Measurements from ENCODE around the gene MINDY4.

The MINDY4 gene

DNA sequence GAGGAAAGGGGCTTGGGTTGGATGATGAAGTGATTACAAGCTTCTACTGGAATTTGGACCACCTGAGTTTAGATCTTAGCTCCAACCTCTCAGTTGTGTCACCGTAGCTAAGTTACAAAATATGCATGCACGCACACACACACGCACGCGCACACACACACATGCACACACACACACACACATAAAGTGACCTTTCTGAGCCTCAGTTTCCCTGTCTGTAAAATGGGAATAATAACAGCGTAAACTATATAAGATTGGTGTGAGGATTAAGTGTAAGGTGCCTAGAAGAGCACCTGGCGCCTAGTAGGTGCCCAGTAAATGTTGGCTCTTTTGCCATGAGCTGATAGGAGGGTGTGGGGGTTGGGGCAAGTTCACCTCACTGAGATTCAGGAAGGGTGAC is 127.8 kb downstream of the MINDY4 start:
- no peak overlapping the region for H2AFZ ChIP-seq (ENCODE audit: low read depth)
- H3K9ac ChIP-seq, result no peak overlapping the region
- H3K4me1 ChIP-seq (ENCODE audit: low read depth, poor library complexity, severe bottlenecking), result no peaks in the 10 kb centered on the region
- no peaks in the 10 kb centered on the region for H3K27me3 ChIP-seq (ENCODE audit: insufficient read depth, low read depth)
- no peak overlapping the region for H3K4me3 ChIP-seq (IDR thresholded peaks at IDR 0.05; ENCODE audit: insufficient read depth, low read depth, low read length)
- TF ChIP-seq, protein P1, sequence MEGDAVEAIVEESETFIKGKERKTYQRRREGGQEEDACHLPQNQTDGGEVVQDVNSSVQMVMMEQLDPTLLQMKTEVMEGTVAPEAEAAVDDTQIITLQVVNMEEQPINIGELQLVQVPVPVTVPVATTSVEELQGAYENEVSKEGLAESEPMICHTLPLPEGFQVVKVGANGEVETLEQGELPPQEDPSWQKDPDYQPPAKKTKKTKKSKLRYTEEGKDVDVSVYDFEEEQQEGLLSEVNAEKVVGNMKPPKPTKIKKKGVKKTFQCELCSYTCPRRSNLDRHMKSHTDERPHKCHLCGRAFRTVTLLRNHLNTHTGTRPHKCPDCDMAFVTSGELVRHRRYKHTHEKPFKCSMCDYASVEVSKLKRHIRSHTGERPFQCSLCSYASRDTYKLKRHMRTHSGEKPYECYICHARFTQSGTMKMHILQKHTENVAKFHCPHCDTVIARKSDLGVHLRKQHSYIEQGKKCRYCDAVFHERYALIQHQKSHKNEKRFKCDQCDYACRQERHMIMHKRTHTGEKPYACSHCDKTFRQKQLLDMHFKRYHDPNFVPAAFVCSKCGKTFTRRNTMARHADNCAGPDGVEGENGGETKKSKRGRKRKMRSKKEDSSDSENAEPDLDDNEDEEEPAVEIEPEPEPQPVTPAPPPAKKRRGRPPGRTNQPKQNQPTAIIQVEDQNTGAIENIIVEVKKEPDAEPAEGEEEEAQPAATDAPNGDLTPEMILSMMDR (conservative IDR thresholded peaks at IDR 0.05; ENCODE audit: low read depth, low read length), result no peak
- H4K20me1 ChIP-seq (ENCODE audit: insufficient read depth), result no peaks in the 10 kb centered on the region
- no peaks in the 10 kb centered on the region for H3K79me2 ChIP-seq (ENCODE audit: insufficient read depth, low read depth)
- H3K27ac ChIP-seq, result no peak overlapping the region
- no peak overlapping the region for H3K4me2 ChIP-seq
- H3K36me3 ChIP-seq (ENCODE audit: insufficient read depth), result no peaks in the 10 kb centered on the region

DNA sequence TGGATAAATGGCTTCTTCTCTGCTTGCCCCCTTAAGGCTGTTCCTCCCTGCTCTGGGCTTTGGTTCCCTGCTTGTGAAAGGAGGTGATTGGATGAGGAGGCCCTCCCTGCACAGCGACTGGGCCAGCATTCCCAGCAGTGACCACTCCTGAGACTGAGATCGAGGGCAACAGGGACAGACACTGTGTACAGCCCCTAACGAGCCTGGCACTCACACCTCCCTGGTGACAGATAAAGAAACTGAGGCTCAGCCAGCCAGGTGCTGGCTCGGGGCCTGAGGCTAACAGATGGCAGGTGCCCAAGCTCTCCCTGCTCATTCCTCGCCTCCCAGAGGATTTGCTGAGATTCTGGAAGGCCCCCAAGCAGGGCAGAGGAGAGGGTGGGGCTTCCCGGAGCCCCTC is 128.4 kb downstream of the MINDY4 start:
- no peaks in the 10 kb centered on the region for H3K4me1 ChIP-seq (ENCODE audit: low read depth, poor library complexity, severe bottlenecking)
- no peak overlapping the region for H3K27ac ChIP-seq
- no peak overlapping the region for H3K4me2 ChIP-seq

DNA sequence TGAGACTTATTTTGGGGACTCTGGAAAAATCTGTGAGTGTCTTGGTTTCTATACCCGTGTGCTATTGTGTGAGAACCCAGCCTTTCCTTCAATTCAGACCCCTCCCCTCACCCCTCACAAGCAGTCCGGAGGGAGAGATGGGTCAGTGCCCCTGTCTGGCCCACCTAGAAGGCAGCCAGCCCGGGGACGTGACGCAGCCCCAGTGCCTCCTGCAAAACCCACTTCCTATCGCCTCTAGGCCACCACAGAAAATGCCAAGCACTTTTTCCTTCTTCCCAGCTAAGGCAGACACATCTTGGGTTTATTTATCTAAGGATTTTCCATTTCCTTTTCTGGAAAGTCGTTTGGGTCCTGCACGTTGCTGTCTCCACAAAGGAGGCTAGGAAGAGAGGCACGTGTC is 128.8 kb downstream of the MINDY4 start:
- Histone ChIP-seq H3K4me1 (ENCODE audit: low read depth, poor library complexity, severe bottlenecking) (no peaks in the 10 kb centered on the region), H3K9ac (no peak overlapping the region), H3K27me3 (ENCODE audit: insufficient read depth, low read depth) (no peaks in the 10 kb centered on the region), H3K79me2 (ENCODE audit: insufficient read depth, low read depth) (no peaks in the 10 kb centered on the region), H4K20me1 (ENCODE audit: insufficient read depth) (no peaks in the 10 kb centered on the region), H2AFZ (ENCODE audit: low read depth) (no peak overlapping the region), H3K27ac (no peak overlapping the region), H3K4me3 (IDR thresholded peaks at IDR 0.05; ENCODE audit: insufficient read depth, low read depth, low read length) (no peak overlapping the region), H3K36me3 (ENCODE audit: insufficient read depth) (no peaks in the 10 kb centered on the region), H3K4me2 (no peak overlapping the region)
- TF ChIP-seq, protein P1 (conservative IDR thresholded peaks at IDR 0.05; ENCODE audit: low read depth, low read length), result no peak

More for the DNA sequence above, 128.4 kb downstream of the MINDY4 start:
- Histone ChIP-seq H3K27me3 (ENCODE audit: insufficient read depth, low read depth) (no peaks in the 10 kb centered on the region), H3K9ac (no peak overlapping the region), H3K79me2 (ENCODE audit: insufficient read depth, low read depth) (no peaks in the 10 kb centered on the region), H2AFZ (ENCODE audit: low read depth) (no peak overlapping the region), H4K20me1 (ENCODE audit: insufficient read depth) (no peaks in the 10 kb centered on the region), H3K4me3 (IDR thresholded peaks at IDR 0.05; ENCODE audit: insufficient read depth, low read depth, low read length) (no peak overlapping the region), H3K36me3 (ENCODE audit: insufficient read depth) (no peaks in the 10 kb centered on the region)
- TF ChIP-seq, protein P1 (conservative IDR thresholded peaks at IDR 0.05; ENCODE audit: low read depth, low read length), result no peak

DNA sequence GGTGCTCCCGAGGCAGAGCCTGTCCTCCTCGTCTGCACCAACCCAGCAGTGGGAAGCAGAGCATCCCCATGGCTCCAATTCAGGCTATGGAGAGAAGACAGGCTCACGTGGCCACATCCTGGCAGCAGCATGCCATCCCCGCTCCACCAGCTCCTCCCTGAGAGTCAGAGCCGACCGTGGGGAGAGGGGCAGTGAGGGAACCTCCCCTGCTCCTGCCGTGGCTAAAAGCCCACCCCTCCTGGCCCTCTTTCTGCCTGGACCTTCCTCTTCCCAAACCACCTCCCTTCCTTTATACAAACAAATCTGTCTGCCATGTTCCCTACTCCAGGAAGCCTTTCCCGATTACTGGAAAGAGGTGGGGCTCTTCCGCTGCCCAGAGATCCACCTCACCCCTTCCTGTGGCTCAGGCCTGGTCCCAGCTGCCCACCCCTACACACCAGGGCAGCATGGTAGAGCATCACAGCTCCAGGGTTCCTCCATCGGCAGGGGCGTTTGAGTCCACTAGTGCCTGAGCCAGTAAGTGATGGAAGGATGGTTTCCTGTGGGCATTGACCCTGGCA is 129.7 kb downstream of the MINDY4 start:
- Histone ChIP-seq H3K4me2 (no peak overlapping the region), H3K79me2 (ENCODE audit: insufficient read depth, low read depth) (no peaks in the 10 kb centered on the region), H3K27ac (no peak overlapping the region), H3K4me1 (ENCODE audit: low read depth, poor library complexity, severe bottlenecking) (no peaks in the 10 kb centered on the region), H3K9ac (no peak overlapping the region), H3K4me3 (IDR thresholded peaks at IDR 0.05; ENCODE audit: insufficient read depth, low read depth, low read length) (no peak overlapping the region), H2AFZ (ENCODE audit: low read depth) (no peak overlapping the region), H3K27me3 (ENCODE audit: insufficient read depth, low read depth) (no peaks in the 10 kb centered on the region), H4K20me1 (ENCODE audit: insufficient read depth) (no peaks in the 10 kb centered on the region), H3K36me3 (ENCODE audit: insufficient read depth) (no peaks in the 10 kb centered on the region)
- TF ChIP-seq, protein P1 (conservative IDR thresholded peaks at IDR 0.05; ENCODE audit: low read depth, low read length), result no peak

Measured in KMS-11 (cell line).